ENCODE results near the gene MIER2. TPM values are rescaled to one million over a fixed set of nuclear protein-coding genes. Genes with fewer than 3 reads are reported as not detected.

Gene MIER2
- total and polyA plus RNA-seq, 8 donors, result 5.8 to 29.6 (median 13.2) TPM

- Histone ChIP-seq H3K27ac (no peak overlapping the region), H3K4me1 (peaks cover 0 to 5% (median 0%) of the 10 kb centered on the region in 4 donors), H3K4me3 (no peak overlapping the region), H3K27me3 (peaks cover 0 to 89% (median 27%) of the 10 kb centered on the region in 3 donors), H3K36me3 (no peaks in the 10 kb centered on the region), H3K9me3 (no peaks in the 10 kb centered on the region)
- intact Hi-C loops (cut with DNase I; ENCODE audit: low total_unique reads), result no loop called here
- TF ChIP-seq CTCF (IDR thresholded peaks at IDR 0.05), result no peak
- no peak for TF ChIP-seq POLR2A (IDR thresholded peaks at IDR 0.05)
- no peak for TF ChIP-seq EP300 (IDR thresholded peaks at IDR 0.05)
- WGBS, 5 donors, result 83 to 88% (median 86%) methylated on average over 13 of the region's 13 CpGs
- no peak for DNase-seq
Measured at GRCh38 chr19:369256-369655, 24.7 kb upstream of the MIER2 start.

GRCh38 chr19:368630-369024 is 24.0 kb upstream of the MIER2 start:
- Histone ChIP-seq H3K9me3 (no peaks in the 10 kb centered on the region), H3K27me3 (peaks cover 0 to 86% (median 21%) of the 10 kb centered on the region in 3 donors), H3K4me3 (no peak overlapping the region), H3K27ac (no peak overlapping the region), H3K4me1 (peaks cover 0 to 5% (median 0%) of the 10 kb centered on the region in 4 donors), H3K36me3 (no peaks in the 10 kb centered on the region)
- no peak for TF ChIP-seq POLR2AphosphoS5 (IDR thresholded peaks at IDR 0.05)
- TF ChIP-seq CTCF (IDR thresholded peaks at IDR 0.05), result no peak
- no peak for TF ChIP-seq POLR2A (IDR thresholded peaks at IDR 0.05)
- no peak for TF ChIP-seq EP300 (IDR thresholded peaks at IDR 0.05)
- DNase-seq, result no peak
- 65 to 81% (median 79%) methylated on average over 7 of the region's 7 CpGs for WGBS, 5 donors
- intact Hi-C loops (cut with DNase I; ENCODE audit: low total_unique reads), result no loop called here

- Histone ChIP-seq H3K27me3 (peaks cover 0 to 86% (median 20%) of the 10 kb centered on the region in 3 donors), H3K36me3 (no peaks in the 10 kb centered on the region), H3K4me3 (no peak overlapping the region), H3K4me1 (peaks cover 0 to 5% (median 0%) of the 10 kb centered on the region in 4 donors), H3K27ac (no peak overlapping the region), H3K9me3 (no peaks in the 10 kb centered on the region)
- 71 to 78% (median 75%) methylated on average over 22 of the region's 22 CpGs for WGBS, 5 donors
- TF ChIP-seq EP300 (IDR thresholded peaks at IDR 0.05) (no peak), POLR2AphosphoS5 (IDR thresholded peaks at IDR 0.05) (no peak), CTCF (IDR thresholded peaks at IDR 0.05) (no peak)
- intact Hi-C loops (cut with DNase I; ENCODE audit: low total_unique reads), result no loop called here
- DNase-seq, result no peak
Measured at GRCh38 chr19:367963-368629, 23.5 kb upstream of the MIER2 start.

GRCh38 chr19:367561-367960 is 23.0 kb upstream of the MIER2 start:
- Histone ChIP-seq H3K9me3 (no peaks in the 10 kb centered on the region), H3K4me1 (peaks cover 0 to 4% (median 0%) of the 10 kb centered on the region in 4 donors), H3K27ac (no peak overlapping the region), H3K27me3 (peaks cover 0 to 86% (median 16%) of the 10 kb centered on the region in 3 donors), H3K4me3 (no peak overlapping the region), H3K36me3 (no peaks in the 10 kb centered on the region)
- WGBS, 5 donors, result 81 to 91% (median 85%) methylated on average over 14 of the region's 14 CpGs
- no peak for DNase-seq
- no peak for TF ChIP-seq CTCF (IDR thresholded peaks at IDR 0.05)
- no peak for TF ChIP-seq POLR2AphosphoS5 (IDR thresholded peaks at IDR 0.05)
- TF ChIP-seq EP300 (IDR thresholded peaks at IDR 0.05), result no peak
- no peak for TF ChIP-seq POLR2A (IDR thresholded peaks at IDR 0.05)
- intact Hi-C loops (cut with DNase I; ENCODE audit: low total_unique reads), result no loop called here

All from stomach (tissue), 9 donors.